GM21381 (cell line): Measurements from ENCODE around the gene RASGRP4.
"Not testable (repeated sequence)": the region's sequence is repeated elsewhere in the genome, so short reads cannot be mapped to it uniquely, and the experiment has no call there.

Experiments used
- ATAC-seq: cut with Tn5 transposase; IDR thresholded peaks from one replicate; pipeline ENCODE4 v1.9.1; 2021; ENCODE audit warnings: mild to moderate bottlenecking, moderate library complexity; ENCODE audit not compliant: unreplicated experiment

RASGRP4 gene

GRCh38 chr19:38448225-38448624 lies 22.2 kb upstream of the RASGRP4 start:
- ATAC-seq = no peak

GRCh38 chr19:38445362-38445761 lies 19.3 kb upstream of the RASGRP4 start:
- ATAC-seq = no peak

DNA sequence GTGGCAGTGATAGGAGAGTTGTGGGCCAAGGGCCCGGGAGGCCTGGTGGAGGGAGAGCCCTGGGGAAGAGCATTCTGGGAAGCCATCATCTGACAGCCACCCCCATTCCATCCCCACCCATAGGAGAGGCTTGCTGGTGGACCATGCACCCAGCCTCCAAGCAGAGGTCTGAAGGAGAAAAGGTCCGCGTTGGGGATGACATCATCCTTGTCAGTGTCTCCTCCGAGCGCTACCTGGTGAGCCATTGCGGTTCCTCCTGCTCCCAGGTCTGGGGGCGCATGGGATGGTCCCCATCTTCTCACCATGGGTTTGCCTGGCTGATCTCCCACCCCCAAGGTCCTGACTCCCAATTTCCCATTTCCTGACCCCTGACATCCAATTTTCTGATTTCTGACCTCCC lies 18.0 kb upstream of the RASGRP4 start:
- ATAC-seq = no peak

GRCh38 chr19:38443458-38443999 lies 17.5 kb upstream of the RASGRP4 start:
- no peak for ATAC-seq

DNA sequence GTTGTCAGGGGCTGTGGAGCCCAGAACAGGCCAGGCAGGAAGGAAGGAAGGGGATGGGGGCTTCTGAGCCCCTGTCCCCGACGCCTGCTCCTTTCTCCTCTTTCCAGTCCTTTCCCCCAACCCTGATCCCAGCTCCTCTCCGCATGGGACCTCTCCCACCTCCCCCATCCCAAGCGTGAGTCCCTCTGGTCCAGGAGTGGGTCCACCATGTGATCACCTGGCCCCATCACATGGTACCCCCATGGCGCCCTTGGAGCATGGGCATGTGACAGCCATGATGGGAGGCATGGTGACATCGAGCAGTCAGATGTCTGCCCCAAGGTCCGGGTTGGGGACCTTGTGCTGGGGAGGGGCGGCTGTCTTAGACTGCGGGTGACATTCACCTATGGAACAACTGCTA lies 16.7 kb upstream of the RASGRP4 start:
- no peak for ATAC-seq

DNA sequence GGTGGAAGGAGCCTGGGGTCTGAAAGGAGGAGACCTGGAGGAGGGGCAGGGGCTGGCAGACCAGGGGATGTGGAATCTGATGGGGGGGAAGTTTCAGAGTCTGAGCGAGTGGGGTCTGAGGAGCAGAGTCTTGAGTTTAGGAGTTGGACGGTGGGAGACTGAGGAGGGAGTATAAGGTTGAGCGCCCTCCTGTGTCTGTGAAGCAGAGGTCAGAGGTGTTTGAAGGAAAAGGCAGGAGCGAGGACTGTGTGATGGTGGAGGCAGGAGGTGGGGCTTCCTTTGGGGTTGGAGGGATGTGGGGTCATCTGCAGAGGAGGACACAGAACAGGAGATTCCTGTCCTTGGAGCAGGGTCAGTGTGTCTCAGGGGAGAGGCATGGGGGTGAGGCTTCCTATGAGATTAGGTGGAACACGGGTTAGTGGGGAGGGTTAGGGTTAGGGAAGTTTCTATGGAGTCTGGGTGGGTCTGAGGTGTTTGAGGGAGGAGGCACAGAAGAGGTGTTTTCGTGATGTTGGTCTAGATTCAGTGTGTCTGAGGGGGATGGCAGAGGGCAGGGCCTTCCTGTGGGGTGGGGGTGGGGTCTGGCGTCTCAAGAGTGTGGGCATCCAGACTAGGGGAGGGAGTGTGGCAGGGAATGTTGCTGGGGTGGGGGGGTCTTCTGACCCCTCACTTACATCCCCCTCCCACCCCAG lies 15.8 kb upstream of the RASGRP4 start:
- ATAC-seq = no peak

GRCh38 chr19:38440592-38440991 lies 14.6 kb upstream of the RASGRP4 start:
- no peak for ATAC-seq

DNA sequence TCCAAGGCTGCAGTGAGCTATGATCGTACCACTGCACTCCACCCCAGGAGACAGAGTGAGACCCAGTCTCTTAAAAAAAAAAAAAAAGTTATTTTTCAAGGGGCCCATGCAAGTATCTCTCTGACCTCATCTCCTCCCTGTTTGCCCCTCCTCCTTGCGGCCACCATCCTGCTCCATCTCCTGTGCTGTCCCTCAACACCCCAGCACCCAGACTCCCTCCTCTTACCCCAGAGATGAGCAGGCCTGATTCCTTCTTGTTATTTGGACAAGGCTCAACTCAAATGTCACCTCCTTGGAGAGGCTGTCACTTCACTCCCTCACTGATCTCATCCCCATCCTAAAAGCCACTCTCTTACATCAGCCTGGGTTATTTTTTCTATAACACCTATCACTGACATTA lies 11.9 kb upstream of the RASGRP4 start:
- no peak for ATAC-seq

- no peak for ATAC-seq
Measured at GRCh38 chr19:38437295-38437694, 11.3 kb upstream of the RASGRP4 start.

DNA sequence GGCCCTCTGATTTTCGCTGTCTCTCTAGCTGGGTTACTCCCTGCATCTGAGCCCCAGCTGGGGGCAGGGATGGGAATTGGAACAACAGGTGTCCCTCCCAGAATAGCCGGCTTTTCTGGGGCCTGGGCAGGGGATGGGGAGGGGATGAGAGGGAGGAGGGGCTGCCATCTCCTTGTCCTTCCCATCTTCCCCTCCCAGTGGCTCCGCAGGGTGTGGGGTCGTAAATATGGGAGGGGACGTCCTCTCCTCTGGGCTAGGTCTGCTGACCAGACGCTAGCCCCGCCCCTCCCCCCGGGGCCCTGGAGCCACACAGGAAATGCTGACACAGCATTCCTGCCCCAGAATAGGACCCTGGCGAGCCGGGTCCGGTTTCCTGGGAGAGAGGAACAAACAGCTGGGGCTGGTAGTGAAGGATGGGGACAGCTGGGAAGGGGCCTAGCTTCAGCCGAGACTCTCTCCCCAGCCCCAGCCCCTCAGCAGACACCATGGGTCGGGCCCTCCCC lies 8.6 kb upstream of the RASGRP4 start:
- no peak for ATAC-seq

DNA sequence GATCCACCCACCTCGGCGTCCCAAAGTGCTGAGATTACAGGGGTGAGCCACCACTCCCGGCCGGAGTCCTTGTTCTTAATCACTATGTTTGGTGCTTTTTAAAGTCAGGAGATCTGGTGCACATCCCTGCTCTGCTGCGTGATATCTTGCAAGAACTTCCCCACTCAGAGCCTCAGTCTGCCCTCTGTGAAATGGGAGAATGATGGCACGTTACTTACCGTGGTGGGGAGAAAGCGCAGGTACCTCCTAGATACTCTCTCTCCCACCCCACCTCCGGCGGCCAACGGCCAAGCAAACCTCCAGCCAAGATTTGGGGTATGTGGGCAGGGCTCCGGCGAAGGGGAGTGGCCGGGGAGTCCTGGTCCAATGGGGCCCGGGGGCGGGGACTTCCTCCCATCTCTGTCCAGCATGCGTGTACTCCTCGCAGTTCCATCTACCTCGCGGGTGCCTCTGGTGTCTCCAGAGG lies 7.3 kb upstream of the RASGRP4 start, which contains the start of gene RYR1:
TSS of gene RYR1 (plus strand) at position 424 of the 466 bp plus-strand sequence. CDS start 139 bp downstream, outside the sequence.
- no peak for ATAC-seq

DNA sequence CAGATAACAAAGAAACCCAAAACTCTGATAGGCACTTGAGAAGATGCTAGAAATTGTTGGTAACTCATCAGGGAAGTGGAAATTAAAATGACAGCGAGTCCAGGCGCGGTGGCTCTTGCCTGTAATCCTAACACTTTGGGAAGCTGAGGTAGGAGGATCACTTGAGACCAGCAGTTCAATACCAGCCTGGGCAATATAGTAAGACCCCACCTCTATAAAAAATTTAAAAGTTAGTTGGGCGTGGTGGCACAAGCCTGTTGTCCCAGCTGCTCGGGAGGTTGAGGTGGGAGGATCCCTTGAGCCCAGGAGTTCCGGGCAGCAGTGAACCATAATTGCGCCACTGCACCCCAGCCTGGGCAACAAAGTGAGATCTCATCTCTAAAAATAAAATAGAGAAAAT lies 4.9 kb upstream of the RASGRP4 start:
- ATAC-seq = no peak

DNA sequence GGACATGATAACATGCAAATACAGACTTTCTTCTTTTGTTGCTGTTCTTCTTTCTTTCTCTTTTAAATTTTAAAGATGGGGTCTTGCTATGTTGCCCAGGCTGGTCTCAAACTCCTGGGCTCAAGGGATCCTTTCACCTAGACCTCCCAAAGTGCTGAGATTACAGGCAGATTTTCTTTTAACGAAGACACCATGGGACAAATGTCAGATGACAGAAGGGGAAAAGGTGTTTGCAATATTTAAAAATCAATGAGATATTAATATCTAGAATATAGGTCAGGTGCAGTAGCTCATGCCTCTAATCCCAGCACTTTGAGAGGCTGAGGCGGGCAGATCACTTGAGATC lies 3.8 kb upstream of the RASGRP4 start:
- ATAC-seq = no peak

DNA sequence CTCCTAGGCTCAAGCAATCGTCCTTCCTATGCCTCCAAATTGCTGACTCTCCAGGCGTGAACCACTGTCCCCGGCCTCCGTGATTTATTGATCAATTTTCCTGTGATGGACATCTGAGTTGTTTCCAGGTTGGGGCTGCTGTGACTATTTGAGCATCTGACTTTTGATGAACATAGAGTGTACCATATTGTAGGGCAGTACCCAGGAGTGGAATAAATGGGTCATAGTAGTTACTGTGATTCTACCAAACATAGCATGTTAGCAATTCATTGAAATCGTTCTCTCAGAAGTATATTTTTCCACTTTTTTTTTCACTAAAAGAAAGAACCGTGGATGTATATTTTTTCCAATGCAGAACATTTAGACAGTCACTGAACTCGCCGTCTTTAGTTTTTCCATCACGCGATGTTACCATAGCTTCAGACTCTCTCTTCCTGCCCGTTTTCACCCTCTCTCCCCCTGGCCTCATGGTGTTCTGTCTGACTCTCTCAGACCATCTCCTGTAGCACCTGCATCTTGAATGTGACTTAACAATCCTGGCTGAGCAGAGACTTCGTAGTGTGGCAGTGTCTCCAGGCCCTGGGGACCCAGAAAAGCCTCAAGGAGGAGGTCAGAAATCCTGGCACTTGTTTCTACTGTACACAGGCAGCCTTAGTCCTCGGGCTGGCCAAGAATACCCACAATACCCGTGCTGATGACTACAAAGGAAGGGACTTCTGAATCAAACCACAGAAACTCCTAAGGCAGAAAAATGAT lies 3.2 kb upstream of the RASGRP4 start:
- no peak for ATAC-seq

- not testable (repeated sequence) for ATAC-seq
Measured at GRCh38 chr19:38427035-38427677, 1.1 kb upstream of the RASGRP4 start.

DNA sequence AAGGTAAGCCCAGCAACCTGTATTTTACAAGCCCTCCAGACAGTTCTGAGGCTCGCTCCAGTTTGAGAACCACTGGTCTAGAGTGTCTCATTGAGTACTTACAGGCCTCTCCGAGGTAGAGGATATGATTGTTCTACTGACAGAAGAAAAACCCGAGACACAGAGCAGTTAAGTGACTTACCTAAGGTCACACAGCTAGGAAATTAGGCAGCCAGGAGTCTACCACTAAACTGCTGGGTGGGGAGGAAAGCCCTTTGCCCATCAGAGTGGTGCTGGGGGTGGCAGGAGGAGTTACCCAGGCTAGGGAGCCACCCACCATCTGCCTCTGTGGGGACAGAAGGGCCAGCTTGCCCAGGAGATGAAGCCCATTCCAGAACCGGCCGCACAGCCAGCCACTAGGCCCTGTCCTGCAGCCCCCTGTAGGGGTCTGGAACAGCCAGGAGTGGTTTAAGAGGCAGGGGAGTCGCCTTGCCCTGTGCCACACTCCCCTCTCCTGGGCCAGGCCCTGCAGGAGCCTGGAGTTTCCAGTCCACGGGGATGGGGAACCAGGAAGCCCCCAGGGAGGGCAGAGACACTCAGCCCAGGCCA lies 703 bp downstream of the RASGRP4 start:
- no peak for ATAC-seq

DNA sequence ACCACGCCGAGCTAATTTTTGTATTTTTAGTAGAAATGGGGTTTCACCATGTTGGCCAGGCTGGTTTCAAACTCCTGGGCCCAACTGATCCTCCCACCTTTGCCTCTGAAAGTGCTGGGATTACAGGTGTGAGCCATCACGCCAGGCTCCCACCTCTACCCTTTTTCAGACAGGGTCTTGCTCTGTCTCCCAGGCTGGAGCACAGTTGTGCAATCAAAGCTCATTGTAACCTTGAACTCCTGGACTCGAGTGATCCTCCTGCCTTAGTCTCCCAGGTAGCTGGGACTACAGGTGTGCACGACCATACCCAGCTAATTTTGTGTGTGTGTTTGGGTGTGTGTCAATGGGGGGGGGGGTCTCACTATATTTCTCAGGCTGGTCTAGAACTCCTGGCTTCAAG lies 1.7 kb downstream of the RASGRP4 start:
- ATAC-seq = no peak

- ATAC-seq = no peak
Measured at GRCh38 chr19:38422438-38422837, 3.6 kb downstream of the RASGRP4 start.

DNA sequence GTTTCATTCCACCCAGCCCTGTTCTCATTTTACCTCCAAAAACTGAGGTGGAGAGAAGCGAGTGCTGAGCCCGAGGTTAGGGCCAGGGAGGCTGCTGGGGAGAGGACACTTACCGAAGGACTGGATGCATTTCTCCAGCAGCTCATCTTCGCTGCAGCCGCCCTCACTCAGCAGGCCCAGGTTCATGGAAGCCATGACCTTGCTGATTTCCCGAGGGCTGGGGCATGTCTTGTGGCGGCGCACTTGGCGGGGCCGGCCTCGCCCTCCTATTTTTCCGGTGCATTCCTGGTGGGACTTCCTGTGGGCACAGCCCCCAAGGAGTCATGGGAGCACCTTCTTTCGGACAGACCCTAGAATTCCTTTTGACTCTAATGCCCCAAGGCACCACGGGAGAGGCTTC lies 4.2 kb downstream of the RASGRP4 start:
- no peak for ATAC-seq

GRCh38 chr19:38420935-38421334 lies 5.1 kb downstream of the RASGRP4 start:
- no peak for ATAC-seq
